ENCODE measurements around the gene USE1.

The USE1 gene

GRCh38 chr19:17259118-17259780 is 44.1 kb downstream of the USE1 start:
- DNase-seq, result no peak

- DNase-seq, result no peak
Observed at GRCh38 chr19:17259934-17260333, 44.8 kb downstream of the USE1 start.

GRCh38 chr19:17260842-17261325 is 45.7 kb downstream of the USE1 start:
- DNase-seq, result peak; percentile 63

GRCh38 chr19:17262557-17262956 is 47.4 kb downstream of the USE1 start:
- DNase-seq, result no peak

GRCh38 chr19:17263712-17264640 is 48.8 kb downstream of the USE1 start:
- DNase-seq, result no peak

GRCh38 chr19:17264641-17264979 is 49.5 kb downstream of the USE1 start, which contains the start of gene USHBP1:
Gene USHBP1 (minus strand): TSS chr19:17264745. CDS start chr19:17264299, 446 bp downstream.
- DNase-seq, result no peak

- no peak for DNase-seq
Observed at GRCh38 chr19:17266026-17266425, 50.9 kb downstream of the USE1 start.

- no peak for DNase-seq
Observed at GRCh38 chr19:17266589-17266974, 51.4 kb downstream of the USE1 start.

GRCh38 chr19:17266975-17267788 is 52.0 kb downstream of the USE1 start, which contains the start of gene BABAM1:
Gene BABAM1 (plus strand): TSS chr19:17267443. CDS start chr19:17268807, 1,364 bp downstream.
- DNase-seq, result peak; percentile 100

GRCh38 chr19:17268754-17269153 is 53.6 kb downstream of the USE1 start:
- DNase-seq, result no peak
